Measurements from ENCODE around the gene SPSB4. TPM values are rescaled to one million over a fixed set of nuclear protein-coding genes. Genes with fewer than 3 reads are reported as not detected.
A peak's percentile ranks its signal among the peaks of the same experiment; 100 is the strongest.

Gene SPSB4
- total RNA-seq, 2 donors from 2014 or later: 7.5 to 8.2 TPM

DNA sequence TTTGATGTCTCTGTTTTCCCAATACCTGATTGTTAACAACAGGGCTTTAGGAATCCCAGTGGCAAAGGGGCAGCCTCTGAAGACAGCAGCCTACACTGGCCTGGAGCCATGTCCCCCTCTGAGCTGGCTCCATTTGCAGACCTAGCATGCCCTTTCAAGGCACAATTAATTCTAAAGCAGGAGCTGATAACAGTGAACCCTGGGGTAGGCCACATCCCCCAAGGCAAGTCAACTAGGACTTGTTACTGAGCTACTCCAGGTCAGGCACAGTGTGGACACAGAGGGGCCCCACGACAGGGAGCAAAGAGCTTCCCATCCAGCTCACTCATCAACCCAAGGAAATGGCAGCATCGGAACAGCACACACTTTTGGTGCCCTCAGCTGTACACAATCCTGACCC, 51.9 kb downstream of the SPSB4 start:
- Mint-ChIP-seq H3K4me1 (peaks cover 26% of the 10 kb centered on the region), H3K27ac (peak overlapping the region; percentile 58), H3K27me3 (ENCODE audit: insufficient read depth) (no peaks in the 10 kb centered on the region), H3K4me3 (no peak overlapping the region), H3K9me3 (peaks cover 16% of the 10 kb centered on the region), H3K36me3 (ENCODE audit: low read depth) (peaks cover 5% of the 10 kb centered on the region)
- H3K36me3 ChIP-seq (ENCODE audit: control insufficient read depth, insufficient read depth, low read length): no peaks in the 10 kb centered on the region
- no peak for TF ChIP-seq CTCF (conservative IDR thresholded peaks at IDR 0.05)
- H3K9ac ChIP-seq (ENCODE audit: extremely low read depth, low read length, poor library complexity, severe bottlenecking): no peak overlapping the region
- H3K4me1 ChIP-seq (ENCODE audit: control insufficient read depth, insufficient read depth, low read length): peaks cover 7% of the 10 kb centered on the region
- DNase-seq: peak; percentile 44
- H3K27ac ChIP-seq (ENCODE audit: low read depth, low read length): peak overlapping the region; percentile 22
- no peak overlapping the region for H3K4me3 ChIP-seq (ENCODE audit: low read length)
- 78 to 93% methylated on average over 2 of the region's 2 CpGs for WGBS, 2 experiments (ENCODE audit: insufficient coverage in 1 of 2, insufficient read length in 1 of 2)
- peaks cover 30% of the 10 kb centered on the region for H3K9me3 ChIP-seq (ENCODE audit: control insufficient read depth, low read length)
- H3K27me3 ChIP-seq (ENCODE audit: control insufficient read depth, insufficient read depth, low read length, poor library complexity, severe bottlenecking): no peaks in the 10 kb centered on the region

- no peaks in the 10 kb centered on the region for H3K27me3 Mint-ChIP-seq (ENCODE audit: insufficient read depth)
- H3K27ac Mint-ChIP-seq: no peak overlapping the region
- 98% methylated on average over 4 of the region's 4 CpGs; no CpG with 5 or more reads in 1 of the 2 experiments for WGBS, 2 experiments (ENCODE audit: insufficient coverage in 1 of 2, insufficient read length in 1 of 2)
- no peak overlapping the region for H3K9ac ChIP-seq (ENCODE audit: extremely low read depth, low read length, poor library complexity, severe bottlenecking)
- H3K4me1 ChIP-seq (ENCODE audit: control insufficient read depth, insufficient read depth, low read length): peaks cover 7% of the 10 kb centered on the region
- no peak overlapping the region for H3K4me3 Mint-ChIP-seq
- peaks cover 5% of the 10 kb centered on the region for H3K36me3 Mint-ChIP-seq (ENCODE audit: low read depth)
- peaks cover 27% of the 10 kb centered on the region for H3K9me3 ChIP-seq (ENCODE audit: control insufficient read depth, low read length)
- H3K27me3 ChIP-seq (ENCODE audit: control insufficient read depth, insufficient read depth, low read length, poor library complexity, severe bottlenecking): no peaks in the 10 kb centered on the region
- no peaks in the 10 kb centered on the region for H3K36me3 ChIP-seq (ENCODE audit: control insufficient read depth, insufficient read depth, low read length)
- DNase-seq: peak; percentile 43
- H3K9me3 Mint-ChIP-seq: peaks cover 16% of the 10 kb centered on the region
- H3K4me3 ChIP-seq (ENCODE audit: low read length): no peak overlapping the region
- no peak overlapping the region for H3K27ac ChIP-seq (ENCODE audit: low read depth, low read length)
- H3K4me1 Mint-ChIP-seq: peaks cover 26% of the 10 kb centered on the region
- TF ChIP-seq CTCF (conservative IDR thresholded peaks at IDR 0.05): no peak
Observed at GRCh38 chr3:141103503-141103902, 52.4 kb downstream of the SPSB4 start.

GRCh38 chr3:141104151-141104821, 53.1 kb downstream of the SPSB4 start:
- no peak overlapping the region for H3K4me3 ChIP-seq (ENCODE audit: low read length)
- H3K27ac Mint-ChIP-seq: no peak overlapping the region
- peaks cover 7% of the 10 kb centered on the region for H3K4me1 ChIP-seq (ENCODE audit: control insufficient read depth, insufficient read depth, low read length)
- H3K27me3 Mint-ChIP-seq (ENCODE audit: insufficient read depth): no peaks in the 10 kb centered on the region
- peak; percentile 59 for DNase-seq
- H3K36me3 ChIP-seq (ENCODE audit: control insufficient read depth, insufficient read depth, low read length): no peaks in the 10 kb centered on the region
- H3K9ac ChIP-seq (ENCODE audit: extremely low read depth, low read length, poor library complexity, severe bottlenecking): no peak overlapping the region
- H3K4me3 Mint-ChIP-seq: no peak overlapping the region
- H3K27me3 ChIP-seq (ENCODE audit: control insufficient read depth, insufficient read depth, low read length, poor library complexity, severe bottlenecking): no peaks in the 10 kb centered on the region
- H3K27ac ChIP-seq (ENCODE audit: low read depth, low read length): peak overlapping the region; percentile 42
- TF ChIP-seq CTCF (conservative IDR thresholded peaks at IDR 0.05): no peak
- H3K36me3 Mint-ChIP-seq (ENCODE audit: low read depth): peaks cover 5% of the 10 kb centered on the region
- H3K4me1 Mint-ChIP-seq: peaks cover 26% of the 10 kb centered on the region
- H3K9me3 ChIP-seq (ENCODE audit: control insufficient read depth, low read length): peaks cover 21% of the 10 kb centered on the region
- peaks cover 12% of the 10 kb centered on the region for H3K9me3 Mint-ChIP-seq
- WGBS, 2 experiments (ENCODE audit: insufficient coverage in 1 of 2, insufficient read length in 1 of 2): 88 to 93% methylated on average over 11 to 12 of the region's 12 CpGs
